ENCODE data around the gene CHST6. TPM values are rescaled to one million over a fixed set of nuclear protein-coding genes. Genes with fewer than 3 reads are reported as not detected.

The CHST6 gene
- total and polyA plus RNA-seq, 2 donors (not counting 3 experiments of a cell fraction or from before 2014, with no cell fraction given), result 0.26 to 0.60 TPM

- peak within 1 kb of the TSS; percentile 99 for H3K9ac ChIP-seq (replicated peaks; ENCODE audit: extremely low read depth, insufficient read depth, low read length)
- peak within 1 kb of the TSS; percentile 37 to 81 (median 72) for H3K4me3 ChIP-seq (replicated peaks in 1 of 3; ENCODE audit: insufficient read depth in 1 of 3, low read depth in 1 of 3, low read length in 3 of 3)
- DNase-seq (ENCODE audit: low read depth, low spot score) (peak; percentile 94), FAIRE-seq (peak; percentile 89)
- no peaks in the 10 kb centered on the region for H3K27me3 ChIP-seq (ENCODE audit: control insufficient read depth in 2 of 2, insufficient read depth in 2 of 2, low read length in 2 of 2)
- CTCF ChIA-PET, result interaction anchor here (0.8 to 2.9 kb wide), 13 partner anchors 12 to 331 kb away, joined by 3 to 23 read pairs (median 3); partner anchors contain the start of gene TMEM170A
- peak within 1 kb of the TSS; percentile 91 for H3K27ac ChIP-seq (ENCODE audit: insufficient read depth, low read depth, low read length)
- POLR2A ChIA-PET, result interaction anchor here (0.6 to 1.3 kb wide), 6 partner anchors 21 to 190 kb away, joined by 3 to 4 read pairs (median 3); partner anchors contain the start of gene ADAT1
- H4K20me1 ChIP-seq (replicated peaks; ENCODE audit: control insufficient read depth, extremely low read depth, insufficient read depth, low read length), result no peaks in the 10 kb centered on the region
- H3K9me3 ChIP-seq (replicated peaks; ENCODE audit: control insufficient read depth, insufficient read depth, low read length), result no peaks in the 10 kb centered on the region
- peak within 1 kb of the TSS; percentile 93 for H2AFZ ChIP-seq (ENCODE audit: low read depth, low read length)
- no peaks in the 10 kb centered on the region for H3K9me1 ChIP-seq (replicated peaks; ENCODE audit: control insufficient read depth, extremely low read depth, insufficient read depth, low read length)
- TSS peak; percentile 46 for BruUV-seq (replicated peaks)
- dilution Hi-C loops (cut with MboI; ENCODE audit: extremely low pct_ligation_motif_present, low sequenced_read_pairs), result no loop called here
- no peaks in the 10 kb centered on the region for H3K36me3 ChIP-seq (ENCODE audit: control insufficient read depth in 2 of 2, extremely low read depth in 1 of 2, insufficient read depth in 2 of 2, low read length in 2 of 2)
- intact Hi-C loops (cut with micrococcal nuclease), result loop anchor here (1.0 kb wide), 2 partner anchors 31 to 190 kb away; partner anchors contain the start of genes ADAT1 and TMEM170A
- TF ChIP-seq POLR2AphosphoS5 (IDR thresholded peaks at IDR 0.05; ENCODE audit: insufficient read depth, low read depth, low read length), result peak; percentile 71
- no peak for TF ChIP-seq FOS (IDR thresholded peaks at IDR 0.05; ENCODE audit: borderline replicate concordance, insufficient read depth, low read length)
- TF ChIP-seq POLR2A (IDR thresholded peaks at IDR 0.05; ENCODE audit: low read depth, low read length), result peak; percentile 73
- peaks cover 22% of the 10 kb centered on the region for H3K79me2 ChIP-seq (ENCODE audit: control insufficient read depth, insufficient read depth, low read length)
- H3K4me2 ChIP-seq (ENCODE audit: insufficient read depth, low read length), result peak within 1 kb of the TSS; percentile 97
- peaks cover 10% of the 10 kb centered on the region for H3K4me1 ChIP-seq (ENCODE audit: control insufficient read depth, extremely low read depth, insufficient read depth, low read length)
Observed at GRCh38 chr16:75432828-75433731, 62.2 kb downstream of the CHST6 start, which contains the start of gene CFDP1. Gene CFDP1 (minus strand): TSS chr16:75433503. CDS start chr16:75433352, 151 bp downstream.

GRCh38 chr16:75429621-75430403 lies 65.4 kb downstream of the CHST6 start:
- BruUV-seq (replicated peaks), result no TSS peak
- Histone ChIP-seq H4K20me1 (replicated peaks; ENCODE audit: control insufficient read depth, extremely low read depth, insufficient read depth, low read length) (no peaks in the 10 kb centered on the region), H3K4me3 (replicated peaks in 1 of 3; ENCODE audit: insufficient read depth in 1 of 3, low read depth in 1 of 3, low read length in 3 of 3) (no peak overlapping the region), H3K36me3 (ENCODE audit: control insufficient read depth in 2 of 2, extremely low read depth in 1 of 2, insufficient read depth in 2 of 2, low read length in 2 of 2) (no peaks in the 10 kb centered on the region), H3K4me2 (ENCODE audit: insufficient read depth, low read length) (no peak overlapping the region), H3K27me3 (ENCODE audit: control insufficient read depth in 2 of 2, insufficient read depth in 2 of 2, low read length in 2 of 2) (no peaks in the 10 kb centered on the region), H2AFZ (ENCODE audit: low read depth, low read length) (no peak overlapping the region), H3K9me1 (replicated peaks; ENCODE audit: control insufficient read depth, extremely low read depth, insufficient read depth, low read length) (no peaks in the 10 kb centered on the region), H3K27ac (ENCODE audit: insufficient read depth, low read depth, low read length) (no peak overlapping the region), H3K4me1 (ENCODE audit: control insufficient read depth, extremely low read depth, insufficient read depth, low read length) (peaks cover 10% of the 10 kb centered on the region), H3K79me2 (ENCODE audit: control insufficient read depth, insufficient read depth, low read length) (peaks cover 39% of the 10 kb centered on the region), H3K9ac (replicated peaks; ENCODE audit: extremely low read depth, insufficient read depth, low read length) (no peak overlapping the region), H3K9me3 (replicated peaks; ENCODE audit: control insufficient read depth, insufficient read depth, low read length) (no peaks in the 10 kb centered on the region)
- CTCF ChIA-PET, result no interaction called here
- POLR2A ChIA-PET, result no interaction called here
- intact Hi-C loops (cut with micrococcal nuclease) (no loop called here), dilution Hi-C loops (cut with MboI; ENCODE audit: extremely low pct_ligation_motif_present, low sequenced_read_pairs) (no loop called here)
- TF ChIP-seq POLR2AphosphoS5 (IDR thresholded peaks at IDR 0.05; ENCODE audit: insufficient read depth, low read depth, low read length), result no peak
- no peak for TF ChIP-seq MYC (IDR thresholded peaks at IDR 0.05; ENCODE audit: low read depth, low read length)
- no peak for TF ChIP-seq FOS (IDR thresholded peaks at IDR 0.05; ENCODE audit: borderline replicate concordance, insufficient read depth, low read length)
- TF ChIP-seq, protein P1, sequence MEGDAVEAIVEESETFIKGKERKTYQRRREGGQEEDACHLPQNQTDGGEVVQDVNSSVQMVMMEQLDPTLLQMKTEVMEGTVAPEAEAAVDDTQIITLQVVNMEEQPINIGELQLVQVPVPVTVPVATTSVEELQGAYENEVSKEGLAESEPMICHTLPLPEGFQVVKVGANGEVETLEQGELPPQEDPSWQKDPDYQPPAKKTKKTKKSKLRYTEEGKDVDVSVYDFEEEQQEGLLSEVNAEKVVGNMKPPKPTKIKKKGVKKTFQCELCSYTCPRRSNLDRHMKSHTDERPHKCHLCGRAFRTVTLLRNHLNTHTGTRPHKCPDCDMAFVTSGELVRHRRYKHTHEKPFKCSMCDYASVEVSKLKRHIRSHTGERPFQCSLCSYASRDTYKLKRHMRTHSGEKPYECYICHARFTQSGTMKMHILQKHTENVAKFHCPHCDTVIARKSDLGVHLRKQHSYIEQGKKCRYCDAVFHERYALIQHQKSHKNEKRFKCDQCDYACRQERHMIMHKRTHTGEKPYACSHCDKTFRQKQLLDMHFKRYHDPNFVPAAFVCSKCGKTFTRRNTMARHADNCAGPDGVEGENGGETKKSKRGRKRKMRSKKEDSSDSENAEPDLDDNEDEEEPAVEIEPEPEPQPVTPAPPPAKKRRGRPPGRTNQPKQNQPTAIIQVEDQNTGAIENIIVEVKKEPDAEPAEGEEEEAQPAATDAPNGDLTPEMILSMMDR (IDR thresholded peaks at IDR 0.05; ENCODE audit: extremely low read depth in 1 of 2, insufficient read depth in 1 of 2, low read depth in 1 of 2, low read length in 2 of 2), result no peak
- no peak for TF ChIP-seq EZH2 (IDR thresholded peaks at IDR 0.05; ENCODE audit: borderline replicate concordance, low read depth, low read length, severe bottlenecking)
- TF ChIP-seq, protein P2, sequence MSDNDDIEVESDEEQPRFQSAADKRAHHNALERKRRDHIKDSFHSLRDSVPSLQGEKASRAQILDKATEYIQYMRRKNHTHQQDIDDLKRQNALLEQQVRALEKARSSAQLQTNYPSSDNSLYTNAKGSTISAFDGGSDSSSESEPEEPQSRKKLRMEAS (IDR thresholded peaks at IDR 0.05; ENCODE audit: insufficient read depth, insufficient read length), result no peak
- no peak for TF ChIP-seq GATA2 (IDR thresholded peaks at IDR 0.05; ENCODE audit: insufficient read depth, insufficient read length, low read depth, low read length)
- no peak for TF ChIP-seq JUN (IDR thresholded peaks at IDR 0.05; ENCODE audit: borderline replicate concordance, insufficient read depth, insufficient read length, low read depth)
- no peak for TF ChIP-seq POLR2A (IDR thresholded peaks at IDR 0.05; ENCODE audit: low read depth, low read length)
- DNase-seq (ENCODE audit: low read depth, low spot score) (no peak), FAIRE-seq (no peak)
